ENCODE data around the gene PTPRA.

GRCh38 chr20:2840967-2841531, 32.2 kb upstream of the PTPRA start:
- TF ChIP-seq POLR2A (IDR thresholded peaks at IDR 0.05) = no peak
- TF ChIP-seq, protein P1, sequence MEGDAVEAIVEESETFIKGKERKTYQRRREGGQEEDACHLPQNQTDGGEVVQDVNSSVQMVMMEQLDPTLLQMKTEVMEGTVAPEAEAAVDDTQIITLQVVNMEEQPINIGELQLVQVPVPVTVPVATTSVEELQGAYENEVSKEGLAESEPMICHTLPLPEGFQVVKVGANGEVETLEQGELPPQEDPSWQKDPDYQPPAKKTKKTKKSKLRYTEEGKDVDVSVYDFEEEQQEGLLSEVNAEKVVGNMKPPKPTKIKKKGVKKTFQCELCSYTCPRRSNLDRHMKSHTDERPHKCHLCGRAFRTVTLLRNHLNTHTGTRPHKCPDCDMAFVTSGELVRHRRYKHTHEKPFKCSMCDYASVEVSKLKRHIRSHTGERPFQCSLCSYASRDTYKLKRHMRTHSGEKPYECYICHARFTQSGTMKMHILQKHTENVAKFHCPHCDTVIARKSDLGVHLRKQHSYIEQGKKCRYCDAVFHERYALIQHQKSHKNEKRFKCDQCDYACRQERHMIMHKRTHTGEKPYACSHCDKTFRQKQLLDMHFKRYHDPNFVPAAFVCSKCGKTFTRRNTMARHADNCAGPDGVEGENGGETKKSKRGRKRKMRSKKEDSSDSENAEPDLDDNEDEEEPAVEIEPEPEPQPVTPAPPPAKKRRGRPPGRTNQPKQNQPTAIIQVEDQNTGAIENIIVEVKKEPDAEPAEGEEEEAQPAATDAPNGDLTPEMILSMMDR (IDR thresholded peaks at IDR 0.05) = no peak

All from thyroid gland (tissue), 4 donors.